ENCODE results near the gene MTA3.

- TF ChIP-seq CTCF (IDR thresholded peaks at IDR 0.05; ENCODE audit: insufficient read depth, low read length) (no peak), REST (IDR thresholded peaks at IDR 0.05; ENCODE audit: insufficient replicate concordance, low read depth) (no peak), SPI1 (IDR thresholded peaks at IDR 0.05; ENCODE audit: borderline replicate concordance, low read depth) (no peak)
Measured at GRCh38 chr2:42795275-42795674, 226.8 kb downstream of the MTA3 start.
